ENCODE results near the gene HSPA1B. TPM values are rescaled to one million over a fixed set of nuclear protein-coding genes. Genes with fewer than 3 reads are reported as not detected.

Gene HSPA1B
- total RNA-seq, 1 experiment from 2014 or later, result 214 TPM

GRCh38 chr6:31785475-31785874 lies 42.1 kb upstream of the HSPA1B start:
- no peaks in the 10 kb centered on the region for H3K9me2 ChIP-seq (ENCODE audit: insufficient read depth)
- no peaks in the 10 kb centered on the region for H3K9me3 ChIP-seq (ENCODE audit: control insufficient read depth in 1 of 2, insufficient read depth in 1 of 2, low read depth in 1 of 2, low read length in 2 of 2)
- H3K9ac ChIP-seq (ENCODE audit: low read length), result no peak overlapping the region
- intact Hi-C loops (cut with micrococcal nuclease), result no loop called here
- DNase-seq (ENCODE audit: low read depth, low spot score), result no peak
- no peak overlapping the region for H3K27ac ChIP-seq (ENCODE audit: low read depth, low read length)
- no peaks in the 10 kb centered on the region for H3K27me3 ChIP-seq (ENCODE audit: insufficient read depth, low read length)
- RAD21 ChIA-PET (ENCODE audit: low non-redundant PET in 1 of 2, low total read pairs in 2 of 2, uncharacterized antibody in 2 of 2, unreplicated experiment in 2 of 2), result no interaction called here
- CTCF ChIA-PET, result no interaction called here
- no peak overlapping the region for H2AFZ ChIP-seq (ENCODE audit: low read depth, low read length, poor library complexity, severe bottlenecking)
- H3K79me2 ChIP-seq (ENCODE audit: insufficient read depth, low read length), result peaks cover 26% of the 10 kb centered on the region
- no peak overlapping the region for H3K4me3 ChIP-seq (replicated peaks in 1 of 2; ENCODE audit: low read depth in 1 of 2, low read length in 2 of 2)
- TF ChIP-seq RAD21 (IDR thresholded peaks at IDR 0.05; ENCODE audit: low read depth) (no peak), EZH2phosphoT487 (IDR thresholded peaks at IDR 0.05; ENCODE audit: borderline replicate concordance) (no peak)
- POLR2A ChIA-PET, result interaction anchor here (0.8 to 1.2 kb wide), 4 partner anchors 8 to 56 kb away, joined by 3 to 5 read pairs (median 4); partner anchors contain the start of genes HSPA1B and VWA7
- H3K4me2 ChIP-seq (ENCODE audit: low read length), result no peak overlapping the region
- no peaks in the 10 kb centered on the region for H3K4me1 ChIP-seq (ENCODE audit: control insufficient read depth in 1 of 2, insufficient read depth in 2 of 2, low read length in 2 of 2)
- peaks cover 45 to 50% of the 10 kb centered on the region in 2 experiments for H3K36me3 ChIP-seq (ENCODE audit: control insufficient read depth in 1 of 2, insufficient read depth in 2 of 2, low read length in 2 of 2)
- no peak for ATAC-seq
- 0 out of 2 replicates have a peak, but pooled peaks cover 5% of the 10 kb centered on the region for H4K20me1 ChIP-seq (ENCODE audit: insufficient read depth)
- no TSS peak for BruUV-seq (replicated peaks)

GRCh38 chr6:31791324-31792089 lies 36.0 kb upstream of the HSPA1B start:
- ChIA-PET POLR2A (interaction anchor here (0.9 to 2.1 kb wide), 3 partner anchors 36 to 48 kb away, joined by 3 to 6 read pairs (median 6); partner anchors contain the start of gene HSPA1B), RAD21 (ENCODE audit: low non-redundant PET in 1 of 2, low total read pairs in 2 of 2, uncharacterized antibody in 2 of 2, unreplicated experiment in 2 of 2) (interaction anchor here in 1 of 2 experiments (0.7 kb wide), 1 partner anchor 18 kb away, joined by 3 read pairs; no protein-coding TSS in a partner anchor), CTCF (interaction anchor here (0.5 to 1.8 kb wide), 11 partner anchors 15 to 138 kb away, joined by 3 to 9 read pairs (median 3); partner anchors contain the start of genes LSM2 and LY6G6D)
- intact Hi-C loops (cut with micrococcal nuclease), result no loop called here
- no peaks in the 10 kb centered on the region for H3K9me2 ChIP-seq (ENCODE audit: insufficient read depth)
- no peak overlapping the region for H2AFZ ChIP-seq (ENCODE audit: low read depth, low read length, poor library complexity, severe bottlenecking)
- H3K4me2 ChIP-seq (ENCODE audit: low read length), result peak overlapping the region; percentile 99
- peaks cover 69% of the 10 kb centered on the region for H3K79me2 ChIP-seq (ENCODE audit: insufficient read depth, low read length)
- H3K9ac ChIP-seq (ENCODE audit: low read length), result no peak overlapping the region
- ATAC-seq (no peak; the same call in 1 of the 2 replicates), DNase-seq (ENCODE audit: low read depth, low spot score) (no peak)
- H3K4me3 ChIP-seq (replicated peaks in 1 of 2; ENCODE audit: low read depth in 1 of 2, low read length in 2 of 2), result peak overlapping the region in 1 of 2 experiments; percentile 93; a peak in 1 of 4 replicates
- TF ChIP-seq RAD21 (IDR thresholded peaks at IDR 0.05; ENCODE audit: low read depth), result peak; percentile 27; the same call in 1 of the 2 replicates
- TF ChIP-seq ATF3 (IDR thresholded peaks at IDR 0.05), result no peak
- TF ChIP-seq ZFX (IDR thresholded peaks at IDR 0.05), result no peak
- TF ChIP-seq CTCF (IDR thresholded peaks at IDR 0.05 in 2 of 3, conservative IDR thresholded peaks at IDR 0.05 in 1 of 3; ENCODE audit: borderline replicate concordance in 1 of 3, insufficient read depth in 1 of 3, low read depth in 2 of 3, low read length in 2 of 3), result peak; percentile 37 to 71 (median 56); a peak in 5 of 6 replicates
- no peak for TF ChIP-seq CBX3 (IDR thresholded peaks at IDR 0.05; ENCODE audit: low read depth)
- TF ChIP-seq ZBTB33 (IDR thresholded peaks at IDR 0.05; ENCODE audit: extremely low read depth, insufficient replicate concordance, low read length), result no peak
- H3K9me3 ChIP-seq (ENCODE audit: control insufficient read depth in 1 of 2, insufficient read depth in 1 of 2, low read depth in 1 of 2, low read length in 2 of 2), result no peaks in the 10 kb centered on the region
- H3K36me3 ChIP-seq (ENCODE audit: control insufficient read depth in 1 of 2, insufficient read depth in 2 of 2, low read length in 2 of 2), result peaks cover 20 to 24% of the 10 kb centered on the region in 2 experiments; a peak in 3 of 4 replicates
- BruUV-seq (replicated peaks), result no TSS peak
- 0 out of 2 replicates have a peak, but pooled peaks cover 5% of the 10 kb centered on the region for H4K20me1 ChIP-seq (ENCODE audit: insufficient read depth)
- peak overlapping the region; percentile 98; the same call in 1 of the 2 replicates for H3K27ac ChIP-seq (ENCODE audit: low read depth, low read length)
- H3K4me1 ChIP-seq (ENCODE audit: control insufficient read depth in 1 of 2, insufficient read depth in 2 of 2, low read length in 2 of 2), result peaks cover 23 to 40% of the 10 kb centered on the region in 2 experiments
- no peaks in the 10 kb centered on the region for H3K27me3 ChIP-seq (ENCODE audit: insufficient read depth, low read length)
